Naive thymus-derived CD4-positive, alpha-beta T cell (primary cell): ENCODE data around the gene DMXL1. TPM values are rescaled to one million over a fixed set of nuclear protein-coding genes. Genes with fewer than 3 reads are reported as not detected.

ENCODE experiments used
- ATAC-seq: fragments of 150-1000 bp; cut with Tn5 transposase; 2 replicates; pipeline ENCODE4 v1.10.0; 2021; ENCODE audit warnings: mild to moderate bottlenecking, moderate library complexity
- CTCF ChIA-PET: fragments of 350-600 bp; sonication (Branson Sonifier 250); formaldehyde crosslinking; loops from one replicate; lab custom pipeline; 2021; ENCODE audit warnings: antibody characterized with exemption; lab: Charles Lee
- POLR2A ChIA-PET: fragments of 350-600 bp; sonication (Branson Sonifier 250); formaldehyde crosslinking; loops from one replicate; lab custom pipeline; 2021; ENCODE audit warnings: antibody characterized with exemption, inconsistent platforms; lab: Charles Lee
- DNase-seq, 9 donors: peaks; one replicate each; pipeline versions ENCODE4 v3.0.0 to v3.0.0-alpha.2; 2020 to 2022; ENCODE audit warnings: mixed read lengths in 1 of 9
- H3K27ac ChIP-seq: one replicate; pipeline ENCODE4 v1.7.0; 2013; ENCODE audit warnings: mild to moderate bottlenecking, low read depth, low read length, moderate library complexity
- H3K27me3 ChIP-seq, 2 donors: one replicate each; pipeline ENCODE4 v1.7.0; 2013; ENCODE audit warnings: low read length in 2 of 2, mild to moderate bottlenecking in 2 of 2, moderate library complexity in 2 of 2; ENCODE audit not compliant: control insufficient read depth in 2 of 2, insufficient read depth in 2 of 2
- H3K36me3 ChIP-seq, 3 experiments: 1 replicate in 2 of 3; 2 replicates in 1 of 3; pipeline ENCODE4 v1.7.0; 2013; ENCODE audit warnings: low read length in 3 of 3, mild to moderate bottlenecking in 3 of 3, moderate library complexity in 1 of 3; ENCODE audit not compliant: insufficient read depth in 3 of 3, control insufficient read depth in 2 of 3
- H3K4me1 ChIP-seq, 2 donors: one replicate each; pipeline ENCODE4 v1.7.0; 2013; ENCODE audit warnings: low read length in 2 of 2, mild to moderate bottlenecking in 2 of 2, moderate library complexity in 1 of 2; ENCODE audit not compliant: control insufficient read depth in 2 of 2, insufficient read depth in 2 of 2
- H3K4me3 ChIP-seq: 2 replicates; pipeline ENCODE4 v1.7.0; 2013; ENCODE audit warnings: mild to moderate bottlenecking, low read length
- H3K9me3 ChIP-seq, 3 experiments: 1 replicate in 2 of 3; 2 replicates in 1 of 3; pipeline ENCODE4 v1.7.0; 2013; ENCODE audit warnings: low read length in 3 of 3; ENCODE audit not compliant: control insufficient read depth in 2 of 3
- H3K27ac Mint-ChIP-seq, 9 donors: one replicate each; pipeline ENCODE4 v1.8.0; 2020 to 2022; ENCODE audit warnings: mixed read lengths in 9 of 9, mild to moderate bottlenecking in 8 of 9, moderate library complexity in 5 of 9, inconsistent platforms in 2 of 9
- H3K27me3 Mint-ChIP-seq, 5 donors: one replicate each; pipeline ENCODE4 v1.8.0; 2021 to 2022; ENCODE audit warnings: mixed read lengths in 5 of 5, mild to moderate bottlenecking in 1 of 5
- H3K36me3 Mint-ChIP-seq, 5 donors: one replicate each; pipeline ENCODE4 v1.8.0; 2020 to 2022; ENCODE audit warnings: mixed read lengths in 5 of 5, mild to moderate bottlenecking in 3 of 5, inconsistent platforms in 1 of 5
- H3K4me1 Mint-ChIP-seq, 7 donors: one replicate each; pipeline ENCODE4 v1.8.0; 2020 to 2022; ENCODE audit warnings: mixed read lengths in 7 of 7, mild to moderate bottlenecking in 3 of 7, inconsistent platforms in 1 of 7
- H3K4me3 Mint-ChIP-seq, 10 donors: one replicate each; pipeline ENCODE4 v1.8.0; 2020 to 2022; ENCODE audit warnings: mild to moderate bottlenecking in 10 of 10, mixed read lengths in 10 of 10, moderate library complexity in 6 of 10, inconsistent platforms in 2 of 10
- H3K9me3 Mint-ChIP-seq, 11 donors: one replicate each; pipeline ENCODE4 v1.8.0; 2020 to 2022; ENCODE audit warnings: mixed read lengths in 11 of 11, mild to moderate bottlenecking in 4 of 11, inconsistent platforms in 1 of 11, moderate library complexity in 1 of 11
- intact Hi-C, 2 donors: fragments of 100-400 bp; cut with micrococcal nuclease; formaldehyde crosslinking; loops; one replicate each; pipeline ENCODE4 v1.15.1; 2023
- polyA plus RNA-seq, 2 donors: library from polyadenylated mRNA; unstranded; fragments of 300-500 nt; fragmentation: Illumina TruSeq; gene quantifications; one replicate each; pipeline ENCODE4 v1.2.3, GENCODE V29; 2021
- total RNA-seq, 6 experiments: library from RNA in 5 of 6; stranded (reverse) in 5 of 6; gene quantifications; 1 replicate in 5 of 6; 2 replicates in 1 of 6; pipeline ENCODE4 v1.2.3 and lab custom pipeline; 2021 to 2026

Gene DMXL1
- total and polyA plus RNA-seq, 7 experiments from 2014 or later: 16.5 to 40.8 (median 32.0) TPM

DNA sequence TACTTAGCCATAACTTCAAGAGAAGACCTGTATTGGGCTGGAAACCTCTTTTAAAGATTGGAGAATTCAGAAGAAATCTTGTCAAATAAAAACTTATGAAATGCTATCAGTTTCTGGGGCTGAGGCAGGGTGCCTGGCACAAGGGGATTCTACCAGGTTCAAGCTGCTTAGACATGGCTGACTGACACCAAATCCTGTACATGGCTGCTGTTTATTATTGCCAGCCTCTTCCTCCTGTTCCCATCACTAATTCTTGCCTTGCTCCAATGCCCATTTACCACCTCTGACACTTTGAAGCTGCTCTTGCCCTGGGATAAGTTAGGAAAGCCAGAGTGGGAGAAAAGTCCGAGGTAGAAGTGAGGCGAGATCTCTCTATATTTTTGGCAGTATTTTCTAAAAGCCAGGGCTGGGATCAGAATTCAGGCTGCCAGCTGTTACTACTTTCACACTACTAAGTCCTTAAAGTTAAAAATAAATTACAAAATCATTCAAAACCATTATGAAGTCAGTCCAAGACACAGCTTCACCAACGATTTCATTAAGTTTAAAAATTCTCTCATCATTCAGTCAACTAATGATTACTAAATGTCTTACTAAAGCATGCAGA, 218.7 kb downstream of the DMXL1 start:
- Histone ChIP-seq H3K4me3 (peak overlapping the region; percentile 47), H3K27me3 (no peaks in the 10 kb centered on the region), H3K27ac (peak overlapping the region; percentile 82), H3K9me3 (no peaks in the 10 kb centered on the region), H3K4me1 (peaks cover 71 to 72% of the 10 kb centered on the region in 2 donors), H3K36me3 (no peaks in the 10 kb centered on the region)
- Mint-ChIP-seq H3K9me3 (peaks cover 0 to 14% (median 4%) of the 10 kb centered on the region in 11 donors), H3K27me3 (no peaks in the 10 kb centered on the region), H3K27ac (peak overlapping the region; percentile 87 to 100 (median 96)), H3K4me3 (peak overlapping the region; percentile 63 to 97 (median 82)), H3K36me3 (peaks cover 3 to 40% (median 30%) of the 10 kb centered on the region in 5 donors), H3K4me1 (peaks cover 73 to 95% (median 90%) of the 10 kb centered on the region in 7 donors)
- ChIA-PET POLR2A (interaction anchor here (0.7 to 15.9 kb wide), 15 partner anchors 8 to 48 kb away, joined by 3 to 227 read pairs (median 7); no protein-coding TSS in a partner anchor), CTCF (interaction anchor here (0.6 to 3.7 kb wide), 11 partner anchors 10 to 122 kb away, joined by 3 to 11 read pairs (median 4); no protein-coding TSS in a partner anchor)
- no peak for DNase-seq
- no peak for ATAC-seq
- intact Hi-C loops: loop anchor here in 1 of 2 donors (1.0 to 5.0 kb wide), 2 partner anchors 21 to 43 kb away; no protein-coding TSS in a partner anchor

DNA sequence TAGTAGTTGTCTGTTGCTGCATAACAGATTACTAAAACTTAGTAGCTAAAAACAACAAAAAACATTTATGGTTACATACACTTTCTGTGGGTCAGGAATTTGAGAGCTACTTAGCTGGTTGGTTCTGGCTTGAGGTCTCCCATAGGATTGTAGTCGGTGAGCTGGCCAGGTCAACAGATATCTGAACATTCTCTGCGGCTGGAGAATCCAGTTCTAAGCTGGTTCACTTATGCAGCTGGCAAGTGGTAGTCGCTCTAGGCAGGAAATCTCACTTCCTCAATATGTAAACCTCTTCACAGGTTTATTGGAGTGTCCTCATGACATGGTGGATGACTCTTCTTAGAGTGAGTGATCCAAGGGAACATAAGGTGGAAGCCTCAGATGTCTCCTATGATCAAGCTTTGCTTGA, 219.3 kb downstream of the DMXL1 start:
- H3K27me3 Mint-ChIP-seq: no peaks in the 10 kb centered on the region
- intact Hi-C loops: no loop called here
- H3K36me3 ChIP-seq: no peaks in the 10 kb centered on the region
- peaks cover 0 to 15% (median 8%) of the 10 kb centered on the region in 11 donors for H3K9me3 Mint-ChIP-seq
- POLR2A ChIA-PET: interaction anchor here (0.7 to 15.9 kb wide), 18 partner anchors 9 to 88 kb away, joined by 3 to 227 read pairs (median 5); no protein-coding TSS in a partner anchor
- no peaks in the 10 kb centered on the region for H3K27me3 ChIP-seq
- ATAC-seq (peak; percentile 62), DNase-seq (peak in 1 of 9 donors; percentile 39)
- H3K27ac Mint-ChIP-seq: peak overlapping the region; percentile 87 to 100 (median 96)
- CTCF ChIA-PET: interaction anchor here (0.6 to 3.7 kb wide), 9 partner anchors 9 to 122 kb away, joined by 3 to 11 read pairs (median 4); no protein-coding TSS in a partner anchor
- peak overlapping the region; percentile 63 to 97 (median 82) for H3K4me3 Mint-ChIP-seq
- H3K9me3 ChIP-seq: no peaks in the 10 kb centered on the region
- peaks cover 3 to 46% (median 30%) of the 10 kb centered on the region in 5 donors for H3K36me3 Mint-ChIP-seq
- peaks cover 67 to 95% (median 84%) of the 10 kb centered on the region in 7 donors for H3K4me1 Mint-ChIP-seq
- H3K4me1 ChIP-seq: peaks cover 65% of the 10 kb centered on the region in 2 donors
- peak overlapping the region; percentile 82 for H3K27ac ChIP-seq
- peak overlapping the region; percentile 47 for H3K4me3 ChIP-seq

- ATAC-seq: no peak
- Mint-ChIP-seq H3K27me3 (no peaks in the 10 kb centered on the region), H3K9me3 (peaks cover 0 to 15% (median 8%) of the 10 kb centered on the region in 11 donors), H3K4me1 (peaks cover 66 to 90% (median 79%) of the 10 kb centered on the region in 7 donors), H3K36me3 (peaks cover 3 to 50% (median 30%) of the 10 kb centered on the region in 5 donors), H3K4me3 (peak overlapping the region; percentile 63 to 97 (median 82)), H3K27ac (peak overlapping the region; percentile 87 to 100 (median 96))
- no peaks in the 10 kb centered on the region for H3K27me3 ChIP-seq
- DNase-seq: no peak
- POLR2A ChIA-PET: interaction anchor here (0.7 to 15.9 kb wide), 20 partner anchors 9 to 162 kb away, joined by 3 to 227 read pairs (median 4); partner anchors contain the start of gene HSD17B4
- intact Hi-C loops: no loop called here
- peak overlapping the region; percentile 82 for H3K27ac ChIP-seq
- CTCF ChIA-PET: interaction anchor here (0.5 to 3.7 kb wide), 9 partner anchors 9 to 121 kb away, joined by 3 to 11 read pairs (median 4); no protein-coding TSS in a partner anchor
- no peaks in the 10 kb centered on the region for H3K36me3 ChIP-seq
- H3K4me1 ChIP-seq: peaks cover 60 to 61% of the 10 kb centered on the region in 2 donors
- H3K4me3 ChIP-seq: peak overlapping the region; percentile 47
- H3K9me3 ChIP-seq: no peaks in the 10 kb centered on the region
These were observed 219.7 kb downstream of the DMXL1 start for GRCh38 chr5:119290607-119291006.

- H3K4me1 Mint-ChIP-seq: peaks cover 62 to 86% (median 75%) of the 10 kb centered on the region in 7 donors
- H3K36me3 ChIP-seq: no peaks in the 10 kb centered on the region
- DNase-seq: no peak
- ATAC-seq: no peak
- peak overlapping the region; percentile 63 to 97 (median 82) for H3K4me3 Mint-ChIP-seq
- H3K4me3 ChIP-seq: no peak overlapping the region
- no peaks in the 10 kb centered on the region for H3K9me3 ChIP-seq
- CTCF ChIA-PET: interaction anchor here (0.5 to 3.7 kb wide), 5 partner anchors 9 to 121 kb away, joined by 3 to 11 read pairs (median 9); no protein-coding TSS in a partner anchor
- peak overlapping the region in 8 of 9 donors; percentile 87 to 100 (median 96) for H3K27ac Mint-ChIP-seq
- intact Hi-C loops: no loop called here
- peaks cover 3 to 51% (median 30%) of the 10 kb centered on the region in 5 donors for H3K36me3 Mint-ChIP-seq
- H3K4me1 ChIP-seq: peaks cover 56% of the 10 kb centered on the region in 2 donors
- H3K27ac ChIP-seq: peak overlapping the region; percentile 82
- H3K27me3 Mint-ChIP-seq: no peaks in the 10 kb centered on the region
- H3K9me3 Mint-ChIP-seq: peaks cover 0 to 15% (median 8%) of the 10 kb centered on the region in 11 donors
- H3K27me3 ChIP-seq: no peaks in the 10 kb centered on the region
- POLR2A ChIA-PET: interaction anchor here (0.9 to 15.9 kb wide), 16 partner anchors 10 to 161 kb away, joined by 3 to 227 read pairs (median 4); partner anchors contain the start of gene HSD17B4
These were observed 220.2 kb downstream of the DMXL1 start for GRCh38 chr5:119291056-119291455.

DNA sequence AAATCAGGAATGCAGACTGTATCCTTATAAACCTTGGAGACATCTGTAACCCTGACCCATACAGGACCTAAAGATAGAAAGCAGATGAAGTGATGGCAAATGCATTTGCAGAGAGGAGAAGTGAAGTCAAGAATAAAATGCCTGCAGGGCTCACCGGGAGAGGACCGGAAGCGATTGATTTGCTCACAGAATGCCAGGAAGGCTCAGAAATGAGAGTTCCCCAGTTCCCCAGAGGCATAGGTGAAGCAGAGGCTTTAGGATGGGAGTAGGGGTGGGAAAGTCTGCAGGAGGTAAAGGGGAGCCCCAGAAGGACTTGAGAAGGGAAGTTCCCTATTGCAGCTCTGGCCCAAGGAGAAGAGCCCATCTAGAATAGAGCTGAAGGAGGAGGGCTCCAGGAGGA, 221.0 kb downstream of the DMXL1 start:
- intact Hi-C loops: no loop called here
- peaks cover 3 to 56% (median 30%) of the 10 kb centered on the region in 5 donors for H3K36me3 Mint-ChIP-seq

More for the DNA sequence above, 221.0 kb downstream of the DMXL1 start:
- Mint-ChIP-seq H3K9me3 (peaks cover 0 to 20% (median 9%) of the 10 kb centered on the region in 11 donors), H3K27me3 (no peaks in the 10 kb centered on the region), H3K4me3 (peak overlapping the region; percentile 21 to 97 (median 77)), H3K27ac (peak overlapping the region; percentile 11 to 100 (median 94)), H3K4me1 (peaks cover 54 to 79% (median 68%) of the 10 kb centered on the region in 7 donors)
- peak overlapping the region; percentile 82 for H3K27ac ChIP-seq
- ChIA-PET CTCF (interaction anchor here (2.7 to 3.5 kb wide), 2 partner anchors 8 to 23 kb away, joined by 9 to 10 read pairs; no protein-coding TSS in a partner anchor), POLR2A (interaction anchor here (0.7 to 15.9 kb wide), 3 partner anchors 10 to 160 kb away, joined by 7 to 227 read pairs (median 62); no protein-coding TSS in a partner anchor)
- H3K4me1 ChIP-seq: peaks cover 48% of the 10 kb centered on the region in 2 donors
- H3K36me3 ChIP-seq: no peaks in the 10 kb centered on the region
- DNase-seq: no peak
- H3K4me3 ChIP-seq: no peak overlapping the region
- H3K27me3 ChIP-seq: no peaks in the 10 kb centered on the region
- H3K9me3 ChIP-seq: no peaks in the 10 kb centered on the region
- ATAC-seq: no peak
